K562 (cell line): Measurements from ENCODE around the gene ZNF628. TPM values are rescaled to one million over a fixed set of nuclear protein-coding genes. Genes with fewer than 3 reads are reported as not detected.

Experiments
- ATAC-seq: fragments of 200-7000 bp; cut with Tn5 transposase; 3 replicates; pipeline ENCODE4 v1.9.1; 2020; ENCODE audit warnings: moderate library complexity
- BruUV-seq: library from RNA; stranded (reverse); fragments of 400-500 nt; replicated peaks from 2 replicates; lab custom pipeline; 2021; lab: Mats Ljungman, UMichigan
- CTCF ChIA-PET: fragments of 300-600 bp; formaldehyde crosslinking; extraction: SDS; loops from one replicate; lab custom pipeline; 2021; ENCODE audit warnings: low intra/inter-chr PET ratio; lab: Yijun Ruan, JAX
- POLR2A ChIA-PET: fragments of 300-600, 350-650 bp; sonication (Branson Sonifier 250); formaldehyde crosslinking; extraction: SDS; loops from one replicate; lab custom pipeline; 2021; ENCODE audit warnings: antibody characterized with exemption, inconsistent platforms; lab: Yijun Ruan, JAX
- DNase-seq, 4 experiments: peaks; one replicate each; pipeline versions ENCODE4 v3.0.0 to v3.0.0-alpha.2; 2011 to 2018; ENCODE audit warnings: low spot score in 3 of 4, mixed read lengths in 3 of 4; ENCODE audit errors: extremely low read depth in 1 of 4
- FAIRE-seq: peaks from 2 replicates; lab custom pipeline; 2011; peaks lifted over from hg19 to GRCh38; lab: Jason Lieb, UNC
- H2AFZ ChIP-seq: 2 replicates; pipeline ENCODE4 v1.6.0; 2011; ENCODE audit warnings: low read depth, low read length, control low read depth, inconsistent platforms
- H3K27ac ChIP-seq: fragments of 200-600 bp; 3 replicates; pipeline ENCODE4 v1.8.0; 2011; ENCODE audit warnings: low read depth, mild to moderate bottlenecking, control low read depth, inconsistent platforms, low read length, moderate library complexity, mixed read lengths; ENCODE audit errors: extremely low read depth
- H3K27me3 ChIP-seq, 2 experiments: fragments of 300-600 bp in 1 of 2; 2 replicates in 1 of 2; 3 replicates in 1 of 2; pipeline versions ENCODE4 v1.6.0 to v1.8.0; 2011; ENCODE audit warnings: inconsistent platforms in 2 of 2, low read length in 2 of 2, mild to moderate bottlenecking in 1 of 2, mixed read lengths in 1 of 2, moderate library complexity in 1 of 2; ENCODE audit not compliant: control insufficient read depth in 2 of 2, insufficient read depth in 2 of 2
- H3K36me3 ChIP-seq: fragments of 300-600 bp; 3 replicates; pipeline ENCODE4 v1.8.0; 2011; ENCODE audit warnings: mild to moderate bottlenecking, low read length, inconsistent platforms; ENCODE audit not compliant: control insufficient read depth, insufficient read depth
- H3K4me1 ChIP-seq, 2 experiments: fragments of 200-600 bp in 1 of 2; replicated peaks in 1 of 2; 2 replicates in 1 of 2; 3 replicates in 1 of 2; pipeline versions ENCODE4 v1.5.1 to v1.8.0; 2011; ENCODE audit warnings: inconsistent platforms in 2 of 2, low read length in 2 of 2, mild to moderate bottlenecking in 1 of 2, mixed read lengths in 1 of 2, moderate library complexity in 1 of 2; ENCODE audit not compliant: control insufficient read depth in 2 of 2, insufficient read depth in 2 of 2
- H3K4me2 ChIP-seq: 2 replicates; pipeline ENCODE4 v1.6.1; 2011; ENCODE audit warnings: low read length, control low read depth, inconsistent platforms, mixed read lengths; ENCODE audit not compliant: insufficient read depth
- H3K4me3 ChIP-seq: fragments of 200-600 bp; sonication (generic), shearing (Covaris generic); 2 replicates; pipeline ENCODE4 v1.5.1; 2016; ENCODE audit warnings: control low read depth, inconsistent platforms
- H3K79me2 ChIP-seq: fragments of 200-600 bp; 3 replicates; pipeline ENCODE4 v1.8.0; 2011; ENCODE audit warnings: low read length, inconsistent platforms; ENCODE audit not compliant: control insufficient read depth, insufficient read depth
- H3K9ac ChIP-seq, 2 experiments: 2 replicates each; pipeline versions ENCODE4 v1.6.0 to v1.6.1; 2011; ENCODE audit warnings: low read depth in 2 of 2, low read length in 2 of 2, control low read depth in 1 of 2, inconsistent platforms in 1 of 2, mild to moderate bottlenecking in 1 of 2, mixed read lengths in 1 of 2; ENCODE audit not compliant: insufficient read depth in 1 of 2
- H3K9me1 ChIP-seq: one replicate; pipeline ENCODE4 v1.6.0; 2011; ENCODE audit warnings: inconsistent platforms, mild to moderate bottlenecking, low read length, moderate library complexity; ENCODE audit not compliant: control insufficient read depth, insufficient read depth
- H3K9me3 ChIP-seq: replicated peaks from 2 replicates; pipeline ENCODE4 v1.5.1; 2011; ENCODE audit warnings: low read depth, low read length, inconsistent platforms; ENCODE audit not compliant: control insufficient read depth, insufficient read depth
- H4K20me1 ChIP-seq: replicated peaks from 2 replicates; pipeline ENCODE4 v1.6.1; 2011; ENCODE audit warnings: low read length, inconsistent platforms, mixed read lengths; ENCODE audit not compliant: control insufficient read depth, insufficient read depth
- ARID1B ChIP-seq: fragments of 450-650 bp; IDR thresholded peaks from 2 replicates; pipeline ENCODE4 v1.6.1; 2016; ENCODE audit warnings: antibody characterized with exemption, mild to moderate bottlenecking, inconsistent platforms
- CCNT2 ChIP-seq: IDR thresholded peaks from 2 replicates; pipeline ENCODE4 v1.6.1; 2011; ENCODE audit warnings: borderline replicate concordance, low read depth, mild to moderate bottlenecking, moderate library complexity, mixed read lengths, low read length; ENCODE audit not compliant: insufficient read length; ENCODE audit errors: extremely low read depth
- DIDO1 ChIP-seq: fragments of 450-650 bp; IDR thresholded peaks from 2 replicates; pipeline ENCODE4 v1.6.1; 2016; ENCODE audit warnings: low read depth, missing biosample characterization, missing genetic modification characterization
- GTF2F1 ChIP-seq: IDR thresholded peaks from 2 replicates; pipeline ENCODE4 v1.6.1; 2011; ENCODE audit warnings: low read depth, low read length, improper control_type of control experiment
- HNRNPLL ChIP-seq: fragments of 200-400 bp; formaldehyde crosslinking; IDR thresholded peaks from 2 replicates; pipeline ENCODE4 v1.6.1; 2017; ENCODE audit warnings: low read length, low read depth, mild to moderate bottlenecking; ENCODE audit not compliant: poor library complexity, severe bottlenecking
- MCM7 ChIP-seq, 2 experiments: fragments of 450-650 bp; IDR thresholded peaks; 2 replicates each; pipeline ENCODE4 v1.6.1; 2016 to 2018
- SETDB1 ChIP-seq: IDR thresholded peaks from one replicate; pipeline ENCODE4 v1.6.1; 2012; ENCODE audit warnings: low read length, control low read depth, inconsistent platforms
- U2AF2 ChIP-seq: fragments of 200-400 bp; formaldehyde crosslinking; optimal IDR thresholded peaks from 2 replicates; pipeline ENCODE3; 2017; ENCODE audit warnings: low read depth, mild to moderate bottlenecking, low read length
- ZBTB7A ChIP-seq: IDR thresholded peaks from 2 replicates; pipeline ENCODE4 v1.6.1; 2011; ENCODE audit warnings: low read depth, mild to moderate bottlenecking, low read length, moderate library complexity, borderline replicate concordance; ENCODE audit not compliant: control insufficient read depth
- ZKSCAN8 ChIP-seq: fragments of 200-800 bp; sonication (Bioruptor generic); IDR thresholded peaks from 2 replicates; pipeline ENCODE4 v1.6.1; 2016; ENCODE audit warnings: missing genetic modification characterization, missing compliant biosample characterization
- ZNF79 ChIP-seq: fragments of 250-450 bp; sonication (Bioruptor Pico); IDR thresholded peaks from 2 replicates; pipeline ENCODE4 v1.4.0; 2020; ENCODE audit warnings: low read depth, mild to moderate bottlenecking, moderate library complexity
- ZSCAN29 ChIP-seq: fragments of 450-650 bp; IDR thresholded peaks from 2 replicates; pipeline ENCODE4 v1.6.1; 2017
- WGBS: fragments of 100-300 bp; shearing (Covaris generic); methylation state at CpG from one replicate; pipeline ENCODE4 v1.1.6; 2016; ENCODE audit warnings: low coverage, mixed read lengths; ENCODE audit not compliant: insufficient coverage; ENCODE audit errors: missing lambda C conversion rate; 5-methylcytosine and 5-hydroxymethylcytosine counted together
- in situ Hi-C: fragments of 300-500 bp; cut with MboI; formaldehyde crosslinking; loops from 4 replicates; pipeline ENCODE4 v1.15.0; 2018; ENCODE audit warnings: inconsistent platforms, mixed read lengths
- intact Hi-C: fragments of 100-400 bp; cut with micrococcal nuclease; formaldehyde crosslinking; loops from 2 replicates; pipeline ENCODE4 v1.14.2; 2022
- polyA plus RNA-seq, 8 experiments: library from polyadenylated mRNA; depleted of rRNA in 4 of 8; stranded (reverse) in 5 of 8; unstranded in 3 of 8; fragments of >200 nt; fragmentation: Nextera tagmentation in 2 of 8; fragmentation: Illumina TruSeq in 1 of 8; extraction: Ambion mirVana in 2 of 8; extraction: Trizol in 1 of 8; gene quantifications; 2 replicates each; pipeline versions ENCODE4 v1.2.1 to v1.2.3, GENCODE V29; 2011 to 2014; ENCODE audit warnings: inconsistent platforms in 1 of 8, missing spikeins in 1 of 8
- total RNA-seq, 7 experiments: library from RNA; depleted of rRNA in 6 of 7; stranded (reverse); fragments of >200 nt in 6 of 7; fragmentation: Illumina TruSeq in 2 of 7; extraction: Trizol in 2 of 7; gene quantifications; 2 replicates each; pipeline versions ENCODE4 v1.2.1 to v1.2.3, GENCODE V29; 2011 to 2021; ENCODE audit warnings: low replicate concordance in 1 of 7
- TF ChIP-seq, protein P1 (sequence below): sonication (generic); formaldehyde crosslinking; IDR thresholded peaks from 2 replicates; pipeline ENCODE4 v1.8.0; 2022; ENCODE audit warnings: mild to moderate bottlenecking, missing genetic modification reagents
- TF ChIP-seq, protein P2 (sequence below), 2 experiments: IDR thresholded peaks; 2 replicates each; pipeline ENCODE4 v1.6.1; 2011; ENCODE audit warnings: borderline replicate concordance in 1 of 2, control low read depth in 1 of 2, low read depth in 1 of 2, low read length in 1 of 2, mild to moderate bottlenecking in 1 of 2, mixed read lengths in 1 of 2, moderate library complexity in 1 of 2; ENCODE audit not compliant: insufficient read depth in 1 of 2, insufficient read length in 1 of 2, poor library complexity in 1 of 2, severe bottlenecking in 1 of 2; ENCODE audit errors: extremely low read depth in 1 of 2

Gene ZNF628
- total and polyA plus RNA-seq, 9 of the 15 experiments (the other 6 are each of a cell fraction or from before 2014, with no cell fraction given): 0.13 to 13.6 (median 2.2) TPM; not detected in 3

DNA sequence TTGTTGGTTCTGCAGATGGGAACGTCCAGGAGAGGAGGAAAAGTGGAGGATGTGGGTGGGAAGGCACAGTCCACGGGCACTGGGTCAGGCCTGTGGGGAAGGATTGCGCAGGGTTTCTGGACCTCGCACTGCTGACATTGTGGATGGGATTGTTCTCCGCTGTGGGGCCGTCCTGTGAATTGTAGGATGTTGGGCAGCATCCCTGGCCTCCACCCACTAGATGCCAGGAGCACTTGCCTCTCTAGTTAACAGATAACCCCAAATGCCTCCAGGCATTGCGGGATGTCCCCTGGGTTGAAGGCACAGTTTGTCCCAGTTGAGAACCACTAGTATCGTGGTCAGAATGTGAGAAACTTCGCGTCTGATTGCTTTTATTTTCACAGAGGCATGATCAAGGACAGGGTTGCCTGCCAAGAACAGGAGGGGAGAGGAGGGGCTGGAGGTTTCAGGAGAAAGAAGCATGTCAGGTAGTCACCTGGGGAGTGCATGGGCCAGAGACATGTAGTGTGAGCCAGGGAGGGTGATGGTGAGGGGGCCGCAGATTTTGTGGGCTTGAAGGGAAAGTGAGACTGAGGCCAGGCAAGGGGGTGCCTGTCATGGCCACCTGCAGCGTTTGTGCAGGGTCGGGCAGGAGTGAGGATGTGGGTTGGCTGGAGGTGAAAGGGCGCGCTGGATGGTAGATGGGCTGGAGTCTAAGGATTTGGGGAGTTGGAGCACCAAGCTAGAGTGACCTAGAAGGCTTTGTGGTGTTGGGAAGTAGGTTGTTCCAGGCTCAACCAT lies 3.2 kb downstream of the ZNF628 start (continued):
- no peak for TF ChIP-seq HNRNPLL
- no peak for TF ChIP-seq ZSCAN29
- no peak for TF ChIP-seq DIDO1
- no peak for TF ChIP-seq ZBTB7A
- TF ChIP-seq, all 486 proteins: peak for 0

DNA sequence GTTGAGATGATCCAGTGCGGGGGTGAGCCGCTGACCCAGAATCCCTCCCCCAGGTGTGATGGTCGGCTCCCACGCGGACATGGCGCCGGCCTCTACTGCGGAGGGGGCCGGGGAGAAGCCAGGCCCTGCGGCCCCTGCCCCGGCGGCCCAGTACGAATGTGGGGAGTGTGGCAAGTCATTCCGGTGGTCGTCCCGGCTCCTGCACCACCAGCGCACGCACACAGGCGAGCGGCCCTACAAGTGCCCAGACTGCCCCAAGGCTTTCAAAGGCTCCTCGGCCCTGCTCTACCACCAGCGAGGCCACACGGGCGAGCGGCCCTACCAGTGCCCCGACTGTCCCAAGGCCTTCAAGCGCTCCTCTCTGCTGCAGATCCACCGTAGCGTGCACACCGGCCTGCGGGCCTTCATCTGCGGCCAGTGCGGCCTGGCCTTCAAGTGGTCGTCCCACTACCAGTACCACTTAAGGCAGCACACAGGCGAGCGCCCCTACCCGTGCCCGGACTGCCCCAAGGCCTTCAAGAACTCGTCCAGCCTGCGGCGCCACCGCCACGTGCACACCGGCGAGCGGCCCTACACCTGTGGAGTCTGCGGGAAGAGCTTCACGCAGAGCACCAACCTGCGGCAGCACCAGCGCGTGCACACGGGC lies 4.9 kb downstream of the ZNF628 start:
- Histone ChIP-seq H3K36me3 (peaks cover 32% of the 10 kb centered on the region), H3K79me2 (peaks cover 31% of the 10 kb centered on the region), H3K27me3 (no peaks in the 10 kb centered on the region), H3K9ac (no peak overlapping the region), H3K9me3 (no peaks in the 10 kb centered on the region), H2AFZ (no peak overlapping the region), H3K4me3 (no peak overlapping the region), H3K4me2 (no peak overlapping the region), H3K4me1 (peaks cover 15 to 60% of the 10 kb centered on the region in 2 experiments), H3K27ac (no peak overlapping the region), H4K20me1 (no peaks in the 10 kb centered on the region), H3K9me1 (no peaks in the 10 kb centered on the region)
- in situ Hi-C loops: no loop called here
- ATAC-seq: no peak
- intact Hi-C loops: no loop called here
- CTCF ChIA-PET: no interaction called here
- FAIRE-seq: no peak
- 95% methylated on average over 33 of the region's 52 CpGs for WGBS
- BruUV-seq: no TSS peak
- no peak for DNase-seq
- POLR2A ChIA-PET: no interaction called here
- TF ChIP-seq GTF2F1: no peak
- no peak for TF ChIP-seq ZKSCAN8
- TF ChIP-seq ZNF79 (CRISPR knock-in tag): no peak
- no peak for TF ChIP-seq MCM7 (IDR thresholded peaks at IDR 0.05)
- TF ChIP-seq, protein P1, sequence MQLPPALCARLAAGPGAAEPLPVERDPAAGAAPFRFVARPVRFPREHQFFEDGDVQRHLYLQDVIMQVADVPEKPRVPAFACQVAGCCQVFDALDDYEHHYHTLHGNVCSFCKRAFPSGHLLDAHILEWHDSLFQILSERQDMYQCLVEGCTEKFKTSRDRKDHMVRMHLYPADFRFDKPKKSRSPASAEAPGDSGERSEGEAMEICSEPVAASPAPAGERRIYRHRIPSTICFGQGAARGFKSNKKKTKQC (CRISPR knock-in tag): no peak
- TF ChIP-seq SETDB1: no peak
- TF ChIP-seq ARID1B: no peak
- no peak for TF ChIP-seq U2AF2
- TF ChIP-seq, protein P2, sequence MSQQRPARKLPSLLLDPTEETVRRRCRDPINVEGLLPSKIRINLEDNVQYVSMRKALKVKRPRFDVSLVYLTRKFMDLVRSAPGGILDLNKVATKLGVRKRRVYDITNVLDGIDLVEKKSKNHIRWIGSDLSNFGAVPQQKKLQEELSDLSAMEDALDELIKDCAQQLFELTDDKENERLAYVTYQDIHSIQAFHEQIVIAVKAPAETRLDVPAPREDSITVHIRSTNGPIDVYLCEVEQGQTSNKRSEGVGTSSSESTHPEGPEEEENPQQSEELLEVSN (IDR thresholded peaks at IDR 0.05; ENCODE audit: borderline replicate concordance in 1 of 2, extremely low read depth in 1 of 2, insufficient read depth in 1 of 2, insufficient read length in 1 of 2, low read depth in 1 of 2, low read length in 1 of 2, poor library complexity in 1 of 2, severe bottlenecking in 1 of 2): no peak
- TF ChIP-seq CCNT2: no peak
